Fibroblast of the conjunctiva (primary cell): Measurements from ENCODE around the gene RHD.
A peak's percentile ranks its signal among the peaks of the same experiment; 100 is the strongest.
"Not testable (repeated sequence)": the region's sequence is repeated elsewhere in the genome, so short reads cannot be mapped to it uniquely, and the experiment has no call there.

Experiments
- DNase-seq: peaks from one replicate; pipeline ENCODE4 v3.0.0-alpha.2; 2010; ENCODE audit warnings: low read depth

The RHD gene

GRCh38 chr1:25257196-25257595, 15.1 kb upstream of the RHD start:
- no peak for DNase-seq

GRCh38 chr1:25259813-25260212, 12.5 kb upstream of the RHD start:
- not testable (repeated sequence) for DNase-seq

- not testable (repeated sequence) for DNase-seq
Measured at GRCh38 chr1:25260336-25260735, 12.0 kb upstream of the RHD start.

GRCh38 chr1:25266554-25267287, 5.6 kb upstream of the RHD start:
- not testable (repeated sequence) for DNase-seq

GRCh38 chr1:25267288-25268142, 4.8 kb upstream of the RHD start:
- DNase-seq = peak; percentile 9

GRCh38 chr1:25268143-25268760, 4.1 kb upstream of the RHD start:
- not testable (repeated sequence) for DNase-seq

GRCh38 chr1:25275648-25276047, 3.3 kb downstream of the RHD start:
- DNase-seq = not testable (repeated sequence)

- DNase-seq = not testable (repeated sequence)
Measured at GRCh38 chr1:25277295-25277694, 5.0 kb downstream of the RHD start.

GRCh38 chr1:25278358-25278757, 6.0 kb downstream of the RHD start:
- DNase-seq = not testable (repeated sequence)

GRCh38 chr1:25278790-25279189, 6.5 kb downstream of the RHD start:
- DNase-seq = not testable (repeated sequence)

GRCh38 chr1:25279693-25280111, 7.4 kb downstream of the RHD start:
- DNase-seq = not testable (repeated sequence)

- DNase-seq = not testable (repeated sequence)
Measured at GRCh38 chr1:25285862-25286261, 13.6 kb downstream of the RHD start.

GRCh38 chr1:25287164-25287563, 14.9 kb downstream of the RHD start:
- DNase-seq = not testable (repeated sequence)

- DNase-seq = not testable (repeated sequence)
Measured at GRCh38 chr1:25288573-25289101, 16.3 kb downstream of the RHD start.

GRCh38 chr1:25290043-25290442, 17.7 kb downstream of the RHD start:
- not testable (repeated sequence) for DNase-seq

- not testable (repeated sequence) for DNase-seq
Measured at GRCh38 chr1:25293426-25293825, 21.1 kb downstream of the RHD start.

GRCh38 chr1:25294889-25295826, 22.8 kb downstream of the RHD start:
- not testable (repeated sequence) for DNase-seq

- DNase-seq = not testable (repeated sequence)
Measured at GRCh38 chr1:25296501-25296900, 24.2 kb downstream of the RHD start.

- not testable (repeated sequence) for DNase-seq
Measured at GRCh38 chr1:25300729-25301128, 28.4 kb downstream of the RHD start.

GRCh38 chr1:25302330-25302729, 30.0 kb downstream of the RHD start:
- DNase-seq = not testable (repeated sequence)

GRCh38 chr1:25304936-25305335, 32.6 kb downstream of the RHD start:
- DNase-seq = not testable (repeated sequence)
